Esophagus (tissue), 2 donors: Measurements from ENCODE around the gene OTOGL. TPM values are rescaled to one million over a fixed set of nuclear protein-coding genes. Genes with fewer than 3 reads are reported as not detected.

Experiments used
- H3K27ac ChIP-seq, 2 donors: one replicate each; pipeline ENCODE4 v1.5.1; 2013; ENCODE audit warnings: low read depth in 2 of 2, mild to moderate bottlenecking in 2 of 2, inconsistent platforms in 1 of 2, low read length in 1 of 2, moderate library complexity in 1 of 2
- H3K27me3 ChIP-seq, 2 donors: one replicate each; pipeline ENCODE4 v1.6.1; 2013; ENCODE audit warnings: low read length in 2 of 2, control low read depth in 1 of 2, mild to moderate bottlenecking in 1 of 2; ENCODE audit not compliant: insufficient read depth in 2 of 2, control insufficient read depth in 1 of 2
- H3K36me3 ChIP-seq, 2 donors: one replicate each; pipeline ENCODE4 v1.6.1; 2013; ENCODE audit warnings: low read length in 1 of 2; ENCODE audit not compliant: control insufficient read depth in 2 of 2, insufficient read depth in 2 of 2
- H3K4me1 ChIP-seq, 2 donors: one replicate each; pipeline ENCODE4 v1.6.1; 2013; ENCODE audit warnings: low read length in 1 of 2; ENCODE audit not compliant: control insufficient read depth in 2 of 2, insufficient read depth in 2 of 2
- H3K4me3 ChIP-seq, 2 donors: one replicate each; pipeline ENCODE4 v1.5.1; 2013; ENCODE audit warnings: low read length in 2 of 2, mild to moderate bottlenecking in 2 of 2, low read depth in 1 of 2, moderate library complexity in 1 of 2
- H3K9me3 ChIP-seq, 2 donors: one replicate each; pipeline ENCODE4 v1.6.1; 2013; ENCODE audit warnings: mild to moderate bottlenecking in 2 of 2, low read depth in 1 of 2, low read length in 1 of 2, moderate library complexity in 1 of 2; ENCODE audit not compliant: control insufficient read depth in 2 of 2, insufficient read depth in 1 of 2
- WGBS, 2 donors: extraction: QIAGEN DNeasy Blood & Tissue Kit; methylation state at CpG; one replicate each; pipeline ENCODE4 v1.1.7; 2013; 5-methylcytosine and 5-hydroxymethylcytosine counted together
- polyA plus RNA-seq, 2 donors: library from polyadenylated mRNA; stranded (reverse); fragments of 200-250 nt; gene quantifications; one replicate each; pipeline ENCODE4 v1.2.3, GENCODE V29; 2013
- donor health status: healthy with polysubstance abuse.
- donor health status: Bipolar disorder and iron deficiency.

Gene OTOGL
- polyA plus RNA-seq, 2 donors: 0.11 to 0.39 TPM

GRCh38 chr12:80190001-80190400 is 90.7 kb downstream of the OTOGL start:
- Histone ChIP-seq H3K36me3 (no peaks in the 10 kb centered on the region), H3K27me3 (no peaks in the 10 kb centered on the region), H3K9me3 (no peaks in the 10 kb centered on the region), H3K27ac (no peak overlapping the region), H3K4me3 (no peak overlapping the region), H3K4me1 (no peaks in the 10 kb centered on the region)
- 77 to 86% methylated on average over 4 of the region's 4 CpGs for WGBS, 2 donors

- no peaks in the 10 kb centered on the region for H3K4me1 ChIP-seq
- H3K27me3 ChIP-seq: no peaks in the 10 kb centered on the region
- H3K9me3 ChIP-seq: no peaks in the 10 kb centered on the region
- no peak overlapping the region for H3K4me3 ChIP-seq
- H3K27ac ChIP-seq: no peak overlapping the region
- no peaks in the 10 kb centered on the region for H3K36me3 ChIP-seq
- WGBS, 2 donors: 69 to 74% methylated on average over 3 of the region's 3 CpGs
Measured at GRCh38 chr12:80192087-80192486, 92.8 kb downstream of the OTOGL start.

GRCh38 chr12:80193865-80194264 is 94.5 kb downstream of the OTOGL start:
- H3K4me3 ChIP-seq: no peak overlapping the region
- no peaks in the 10 kb centered on the region for H3K36me3 ChIP-seq
- H3K4me1 ChIP-seq: no peaks in the 10 kb centered on the region
- no peaks in the 10 kb centered on the region for H3K27me3 ChIP-seq
- no peaks in the 10 kb centered on the region for H3K9me3 ChIP-seq
- H3K27ac ChIP-seq: no peak overlapping the region
- 62 to 70% methylated on average over 4 of the region's 4 CpGs for WGBS, 2 donors

- no peaks in the 10 kb centered on the region for H3K9me3 ChIP-seq
- no peaks in the 10 kb centered on the region for H3K27me3 ChIP-seq
- WGBS, 2 donors: 0% methylated on average over 1 of the region's 1 CpG
- no peak overlapping the region for H3K27ac ChIP-seq
- no peak overlapping the region for H3K4me3 ChIP-seq
- no peaks in the 10 kb centered on the region for H3K4me1 ChIP-seq
- no peaks in the 10 kb centered on the region for H3K36me3 ChIP-seq
Measured at GRCh38 chr12:80195074-80195726, 95.9 kb downstream of the OTOGL start.

- no peaks in the 10 kb centered on the region for H3K9me3 ChIP-seq
Measured at GRCh38 chr12:80195737-80196136, 96.4 kb downstream of the OTOGL start.

GRCh38 chr12:80196419-80196818 is 97.1 kb downstream of the OTOGL start:
- Histone ChIP-seq H3K27me3 (no peaks in the 10 kb centered on the region), H3K27ac (no peak overlapping the region), H3K4me3 (no peak overlapping the region), H3K36me3 (no peaks in the 10 kb centered on the region), H3K9me3 (no peaks in the 10 kb centered on the region), H3K4me1 (no peaks in the 10 kb centered on the region)
- WGBS, 2 donors: 73 to 85% methylated on average over 2 of the region's 2 CpGs

More at GRCh38 chr12:80195737-80196136, 96.4 kb downstream of the OTOGL start:
- no peaks in the 10 kb centered on the region for H3K36me3 ChIP-seq
- no peaks in the 10 kb centered on the region for H3K4me1 ChIP-seq
- no peaks in the 10 kb centered on the region for H3K27me3 ChIP-seq
- H3K27ac ChIP-seq: no peak overlapping the region
- 61 to 62% methylated on average over 2 of the region's 2 CpGs for WGBS, 2 donors
- H3K4me3 ChIP-seq: no peak overlapping the region

- H3K4me3 ChIP-seq: no peak overlapping the region
- H3K4me1 ChIP-seq: no peaks in the 10 kb centered on the region
- WGBS, 2 donors: 95 to 97% methylated on average over 1 of the region's 1 CpG
- H3K27me3 ChIP-seq: no peaks in the 10 kb centered on the region
- H3K9me3 ChIP-seq: no peaks in the 10 kb centered on the region
- H3K36me3 ChIP-seq: no peaks in the 10 kb centered on the region
- no peak overlapping the region for H3K27ac ChIP-seq
Measured at GRCh38 chr12:80198782-80199337, 99.5 kb downstream of the OTOGL start.

DNA sequence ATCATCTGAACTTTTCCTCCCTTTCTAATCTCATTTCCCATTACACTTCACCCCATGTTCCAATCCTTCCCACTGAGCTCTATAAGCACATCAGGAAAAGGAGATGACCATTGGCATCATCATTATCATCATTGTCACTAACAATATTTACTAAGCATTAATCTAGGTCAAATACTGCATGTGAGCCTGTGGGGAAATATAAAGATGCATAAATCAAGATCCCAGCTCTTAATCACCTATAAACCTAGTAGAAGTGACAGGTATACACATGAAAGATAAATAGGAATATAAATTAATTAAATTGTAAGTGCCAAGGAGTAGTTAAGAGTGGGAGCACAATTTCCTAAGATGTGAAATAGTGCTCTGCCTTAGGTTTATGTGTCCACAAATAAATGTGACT is 100.6 kb downstream of the OTOGL start:
- no peak overlapping the region for H3K4me3 ChIP-seq
- H3K9me3 ChIP-seq: no peaks in the 10 kb centered on the region
- H3K27me3 ChIP-seq: no peaks in the 10 kb centered on the region
- H3K4me1 ChIP-seq: no peaks in the 10 kb centered on the region
- H3K27ac ChIP-seq: no peak overlapping the region
- no peaks in the 10 kb centered on the region for H3K36me3 ChIP-seq

DNA sequence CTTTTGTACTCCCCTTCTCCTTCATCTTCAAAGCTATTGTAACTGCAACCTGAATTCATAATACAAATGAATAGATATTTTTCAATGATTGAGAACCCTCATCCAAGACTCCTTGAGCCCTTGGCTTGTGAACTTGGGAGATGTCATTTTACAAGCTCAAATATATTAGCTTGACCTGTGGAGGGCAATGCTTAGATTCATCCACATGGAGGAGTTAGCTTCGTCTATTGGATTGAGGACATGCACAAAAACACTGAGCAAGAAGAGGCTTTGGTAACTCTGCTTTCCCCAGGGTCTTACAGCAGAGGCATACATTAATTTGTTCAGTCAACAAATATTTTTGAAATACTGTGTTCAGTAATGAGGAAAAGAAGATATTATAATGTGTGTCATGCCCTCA is 101.1 kb downstream of the OTOGL start:
- Histone ChIP-seq H3K4me3 (no peak overlapping the region), H3K4me1 (no peaks in the 10 kb centered on the region), H3K36me3 (no peaks in the 10 kb centered on the region), H3K9me3 (no peaks in the 10 kb centered on the region), H3K27me3 (no peaks in the 10 kb centered on the region), H3K27ac (no peak overlapping the region)
- WGBS, 2 donors: 88% methylated on average over 1 of the region's 1 CpG

GRCh38 chr12:80201908-80202307 is 102.6 kb downstream of the OTOGL start:
- no peak overlapping the region for H3K27ac ChIP-seq
- no peaks in the 10 kb centered on the region for H3K36me3 ChIP-seq
- H3K9me3 ChIP-seq: no peaks in the 10 kb centered on the region
- WGBS, 2 donors: 93 to 97% methylated on average over 2 of the region's 2 CpGs
- no peaks in the 10 kb centered on the region for H3K27me3 ChIP-seq
- no peak overlapping the region for H3K4me3 ChIP-seq
- no peaks in the 10 kb centered on the region for H3K4me1 ChIP-seq
